H1 (cell line): ENCODE measurements around the gene GDF3. TPM values are rescaled to one million over a fixed set of nuclear protein-coding genes. Genes with fewer than 3 reads are reported as not detected.

Experiments
- CTCF ChIA-PET: fragments of 300-600 bp; sonication (Branson Sonifier 250); formaldehyde crosslinking; loops from one replicate; lab custom pipeline; 2021; ENCODE audit not compliant: partially characterized antibody; lab: Charles Lee
- POLR2A ChIA-PET: fragments of 300-600 bp; sonication (Branson Sonifier 250); formaldehyde crosslinking; loops from one replicate; lab custom pipeline; 2021; ENCODE audit warnings: inconsistent platforms; ENCODE audit not compliant: partially characterized antibody; lab: Charles Lee
- DNase-seq, 2 experiments: peaks; one replicate each; pipeline versions ENCODE4 v3.0.0 to v3.0.0-alpha.2; 2010 to 2022; ENCODE audit warnings: low spot score in 2 of 2, low read depth in 1 of 2, mixed read lengths in 1 of 2
- FAIRE-seq: peaks from 2 replicates; lab custom pipeline; 2011; peaks lifted over from hg19 to GRCh38; lab: Jason Lieb, UNC
- H2AFZ ChIP-seq: 2 replicates; pipeline ENCODE4 v1.8.1; 2012; ENCODE audit warnings: low read length, inconsistent platforms
- H2AK5ac ChIP-seq: 2 replicates; pipeline ENCODE4 v1.6.1; 2013; ENCODE audit warnings: low read depth, low read length
- H2BK120ac ChIP-seq: replicated peaks from 2 replicates; pipeline ENCODE3; 2013; ENCODE audit warnings: low read depth, low read length, inconsistent platforms
- H2BK12ac ChIP-seq: 2 replicates; pipeline ENCODE4 v1.6.1; 2013; ENCODE audit warnings: low read depth, low read length
- H2BK15ac ChIP-seq: 2 replicates; pipeline ENCODE4 v1.6.1; 2013; ENCODE audit warnings: low read length
- H2BK20ac ChIP-seq: 2 replicates; pipeline ENCODE4 v1.6.1; 2013; ENCODE audit warnings: low read length
- H2BK5ac ChIP-seq: 2 replicates; pipeline ENCODE4 v1.6.1; 2013; ENCODE audit warnings: low read depth, low read length
- H3K14ac ChIP-seq: 2 replicates; pipeline ENCODE4 v1.6.1; 2013; ENCODE audit warnings: inconsistent platforms; ENCODE audit not compliant: insufficient read length
- H3K18ac ChIP-seq: 2 replicates; pipeline ENCODE4 v1.6.1; 2013; ENCODE audit warnings: low read length; ENCODE audit errors: extremely low read depth
- H3K23ac ChIP-seq: 2 replicates; pipeline ENCODE4 v1.6.1; 2013; ENCODE audit warnings: inconsistent platforms; ENCODE audit not compliant: insufficient read length
- H3K23me2 ChIP-seq: 2 replicates; pipeline ENCODE4 v1.6.1; 2013; ENCODE audit warnings: low read depth, low read length
- H3K27ac ChIP-seq: 2 replicates; pipeline ENCODE4 v1.6.1; 2011; ENCODE audit warnings: low read depth, low read length, inconsistent platforms
- H3K27me3 ChIP-seq, 4 experiments: replicated peaks in 1 of 4; 1 replicate in 1 of 4; 2 replicates in 3 of 4; pipeline versions ENCODE4 v1.6.1 to v1.8.1; 2011 to 2013; ENCODE audit warnings: low read length in 3 of 4, mild to moderate bottlenecking in 3 of 4, inconsistent platforms in 2 of 4, mixed read lengths in 2 of 4, moderate library complexity in 1 of 4; ENCODE audit not compliant: control insufficient read depth in 3 of 4, insufficient read depth in 3 of 4; ENCODE audit errors: extremely low read depth in 1 of 4
- H3K36me3 ChIP-seq, 4 experiments: 2 replicates each; pipeline versions ENCODE4 v1.6.1 to v1.8.1; 2011 to 2013; ENCODE audit warnings: mild to moderate bottlenecking in 4 of 4, low read length in 3 of 4, moderate library complexity in 2 of 4, control low read depth in 1 of 4, inconsistent platforms in 1 of 4; ENCODE audit not compliant: insufficient read depth in 4 of 4, control insufficient read depth in 2 of 4
- H3K4ac ChIP-seq: replicated peaks from 2 replicates; pipeline ENCODE3; 2013; ENCODE audit warnings: low read length, low read depth, mixed read lengths, inconsistent platforms; ENCODE audit not compliant: insufficient read length
- H3K4me1 ChIP-seq, 4 experiments: replicated peaks in 1 of 4; 1 replicate in 1 of 4; 2 replicates in 3 of 4; pipeline versions ENCODE4 v1.6.1 to v1.8.1; 2011 to 2013; ENCODE audit warnings: low read length in 3 of 4, inconsistent platforms in 2 of 4, mixed read lengths in 1 of 4; ENCODE audit not compliant: insufficient read depth in 4 of 4, control insufficient read depth in 3 of 4
- H3K4me2 ChIP-seq, 2 experiments: 2 replicates each; pipeline versions ENCODE4 v1.6.1 to v1.8.1; 2011 to 2013; ENCODE audit warnings: low read depth in 2 of 2, low read length in 2 of 2, control low read depth in 1 of 2, inconsistent platforms in 1 of 2, mild to moderate bottlenecking in 1 of 2; ENCODE audit not compliant: insufficient read depth in 1 of 2
- H3K4me3 ChIP-seq, 4 experiments: fragments of 200-600, 300-600 bp in 1 of 4; sonication (generic), shearing (Covaris generic), sonication (Bioruptor Twin) in 1 of 4; 2 replicates each; pipeline versions ENCODE4 v1.5.1 to v1.8.1; 2011 to 2016; ENCODE audit warnings: low read length in 4 of 4, low read depth in 3 of 4, control low read depth in 2 of 4, inconsistent platforms in 2 of 4, mild to moderate bottlenecking in 2 of 4, mixed read lengths in 1 of 4, moderate library complexity in 1 of 4; ENCODE audit not compliant: insufficient read depth in 2 of 4; ENCODE audit errors: extremely low read depth in 1 of 4
- H3K56ac ChIP-seq: replicated peaks from 2 replicates; pipeline ENCODE3; 2013; ENCODE audit warnings: low read depth, mild to moderate bottlenecking, mixed read lengths, low read length, inconsistent platforms; ENCODE audit not compliant: insufficient read length
- H3K79me1 ChIP-seq: 2 replicates; pipeline ENCODE4 v1.6.1; 2013; ENCODE audit warnings: low read depth, low read length, control low read depth
- H3K79me2 ChIP-seq, 2 experiments: 2 replicates each; pipeline versions ENCODE4 v1.6.1 to v1.8.1; 2012 to 2013; ENCODE audit warnings: low read length in 2 of 2, mild to moderate bottlenecking in 2 of 2, inconsistent platforms in 1 of 2; ENCODE audit not compliant: insufficient read depth in 2 of 2, control insufficient read depth in 1 of 2
- H3K9ac ChIP-seq, 4 experiments: replicated peaks in 1 of 4; 1 replicate in 1 of 4; 2 replicates in 3 of 4; pipeline versions ENCODE4 v1.6.1 to v1.8.1; 2011 to 2013; ENCODE audit warnings: low read depth in 3 of 4, low read length in 3 of 4, control low read depth in 2 of 4, mild to moderate bottlenecking in 2 of 4, moderate library complexity in 2 of 4, inconsistent platforms in 1 of 4; ENCODE audit errors: extremely low read depth in 1 of 4
- H3K9me3 ChIP-seq, 2 experiments: 2 replicates each; pipeline versions ENCODE4 v1.6.1 to v1.8.1; 2012 to 2013; ENCODE audit warnings: mild to moderate bottlenecking in 2 of 2, moderate library complexity in 2 of 2, control low read depth in 1 of 2, inconsistent platforms in 1 of 2, low read depth in 1 of 2, low read length in 1 of 2, mixed read lengths in 1 of 2; ENCODE audit not compliant: insufficient read depth in 2 of 2
- H4K20me1 ChIP-seq, 2 experiments: replicated peaks in 1 of 2; 2 replicates each; pipeline versions ENCODE3 to v1.8.1; 2011 to 2013; ENCODE audit warnings: inconsistent platforms in 2 of 2, low read length in 2 of 2, mild to moderate bottlenecking in 1 of 2; ENCODE audit not compliant: insufficient read depth in 2 of 2, control insufficient read depth in 1 of 2
- H4K5ac ChIP-seq: 2 replicates; pipeline ENCODE4 v1.6.1; 2013; ENCODE audit warnings: low read length, low read depth, mixed read lengths, inconsistent platforms; ENCODE audit not compliant: insufficient read length
- H4K8ac ChIP-seq: 2 replicates; pipeline ENCODE4 v1.8.0; 2013; ENCODE audit warnings: mild to moderate bottlenecking, moderate library complexity, low read length, inconsistent platforms; ENCODE audit not compliant: insufficient read depth; ENCODE audit errors: extremely low read depth
- H4K91ac ChIP-seq: replicated peaks from 2 replicates; pipeline ENCODE3; 2013; ENCODE audit warnings: low read length, mixed read lengths, inconsistent platforms; ENCODE audit not compliant: insufficient read length
- BRCA1 ChIP-seq: IDR thresholded peaks from 2 replicates; pipeline ENCODE4 v1.6.1; 2012; ENCODE audit warnings: low read depth, low read length, improper control_type of control experiment
- CBX5 ChIP-seq: fragments of 300-800, 300-1000 bp; sonication (generic); IDR thresholded peaks from 2 replicates; pipeline ENCODE4 v1.7.1; 2016; ENCODE audit warnings: antibody characterized with exemption, low read length, low read depth
- CTBP2 ChIP-seq: IDR thresholded peaks from 2 replicates; pipeline ENCODE4 v1.7.0; 2011; ENCODE audit warnings: borderline replicate concordance, mild to moderate bottlenecking, moderate library complexity, mixed read lengths, low read length; ENCODE audit not compliant: insufficient read depth, insufficient read length
- KDM1A ChIP-seq: fragments of 200-600, 300-600 bp; sonication (generic); IDR thresholded peaks from 2 replicates; pipeline ENCODE4 v1.7.1; 2016; ENCODE audit warnings: mild to moderate bottlenecking, low read length, borderline replicate concordance
- POLR2A ChIP-seq, 2 experiments: IDR thresholded peaks; 1 replicate in 1 of 2; 2 replicates in 1 of 2; pipeline ENCODE4 v1.6.1; 2011; ENCODE audit warnings: low read depth in 2 of 2, low read length in 2 of 2, mild to moderate bottlenecking in 2 of 2; ENCODE audit errors: control extremely low read depth in 1 of 2
- POLR2AphosphoS5 ChIP-seq: IDR thresholded peaks from 2 replicates; pipeline ENCODE4 v1.6.1; 2011; ENCODE audit warnings: low read depth, low read length
- RNF2 ChIP-seq: fragments of 200-900, 300-1000 bp; sonication (generic); IDR thresholded peaks from 2 replicates; pipeline ENCODE4 v1.7.1; 2016; ENCODE audit warnings: borderline replicate concordance, low read depth, mild to moderate bottlenecking, antibody characterized with exemption, low read length; ENCODE audit not compliant: poor library complexity, severe bottlenecking; ENCODE audit errors: missing control alignments
- SIRT6 ChIP-seq: IDR thresholded peaks from one replicate; pipeline ENCODE4 v1.7.1; 2012; ENCODE audit warnings: low read length, inconsistent platforms
- SIX5 ChIP-seq: IDR thresholded peaks from 2 replicates; pipeline ENCODE4 v1.6.1; 2011; ENCODE audit warnings: mild to moderate bottlenecking, low read depth, low read length
- SP1 ChIP-seq: IDR thresholded peaks from 2 replicates; pipeline ENCODE4 v1.6.1; 2011; ENCODE audit warnings: low read depth, low read length
- TEAD4 ChIP-seq: IDR thresholded peaks from 2 replicates; pipeline ENCODE4 v1.6.1; 2012; ENCODE audit warnings: low read depth, low read length, inconsistent platforms, mixed read lengths
- WGBS, 2 experiments: shearing (Covaris generic) in 1 of 2; methylation state at CpG; one replicate each; pipeline versions ENCODE4 v1.1.6 to v1.1.7; 2013 to 2015; ENCODE audit warnings: low lambda C conversion rate in 2 of 2, mixed read lengths in 2 of 2, inconsistent platforms in 1 of 2, low coverage in 1 of 2, missing lambda C conversion rate in 1 of 2; ENCODE audit not compliant: insufficient replicate concordance in 2 of 2, insufficient coverage in 1 of 2, insufficient read length in 1 of 2; ENCODE audit errors: extremely low coverage in 1 of 2, missing lambda C conversion rate in 1 of 2; 5-methylcytosine and 5-hydroxymethylcytosine counted together
- polyA plus RNA-seq, 7 experiments: library from polyadenylated mRNA; depleted of rRNA in 3 of 7; stranded (reverse) in 5 of 7; unstranded in 2 of 7; fragments of >200 nt in 5 of 7; fragments of 200-250 nt in 2 of 7; gene quantifications; 1 replicate in 5 of 7; 2 replicates in 1 of 7; 4 replicates in 1 of 7; pipeline versions ENCODE4 v1.2.1 to v1.2.3, GENCODE V29; 2011 to 2013; ENCODE audit warnings: missing spikeins in 2 of 7, mixed read lengths in 2 of 7
- total RNA-seq: library from RNA; stranded (reverse); fragmentation: NEBNext Ultra II Directional; extraction: Animal tissue kit (Norgen Biotek cat#: 25700); gene quantifications from 2 replicates; pipeline ENCODE4 v1.2.1, GENCODE V29; 2021

Gene GDF3
- total and polyA plus RNA-seq, 2 of the 8 experiments (the other 6 are each of a cell fraction or from before 2014, with no cell fraction given): 4.3 to 16.8 TPM

DNA sequence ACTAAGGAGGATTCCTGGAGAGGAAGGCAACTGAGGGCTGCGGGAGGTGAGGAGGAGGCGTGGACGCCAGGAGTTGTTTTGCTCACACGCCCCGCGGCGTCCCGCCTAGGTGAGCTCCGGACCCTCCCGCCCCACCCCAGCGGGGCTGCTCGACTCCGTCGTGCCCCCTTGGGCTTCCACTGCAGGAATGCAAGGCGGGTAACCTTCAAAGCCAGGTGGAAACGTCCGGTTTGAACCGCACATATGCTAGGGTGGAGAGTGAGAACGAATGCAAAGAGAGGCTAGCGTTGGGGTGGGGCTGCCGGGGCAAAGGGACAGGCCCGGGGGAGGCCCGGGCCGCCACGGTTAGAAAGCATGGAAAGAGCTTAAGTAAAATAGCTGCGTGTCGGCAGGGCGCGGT, 10.3 kb upstream of the GDF3 start:
- Histone ChIP-seq H2AK5ac (no peak overlapping the region), H3K4ac (no peak overlapping the region), H3K4me1 (peaks cover 0 to 6% (median 1%) of the 10 kb centered on the region in 4 experiments; a peak in 3 of 7 replicates), H4K5ac (no peak overlapping the region), H3K9ac (no peak overlapping the region), H3K23me2 (no peaks in the 10 kb centered on the region), H4K20me1 (no peaks in the 10 kb centered on the region), H4K91ac (no peak overlapping the region), H2BK15ac (no peak overlapping the region)
- no peak for DNase-seq
- no peak for TF ChIP-seq CBX5
- TF ChIP-seq SIRT6: no peak
- TF ChIP-seq BRCA1: no peak
- TF ChIP-seq CTBP2: no peak
- no peak for TF ChIP-seq KDM1A
- no peak for TF ChIP-seq POLR2AphosphoS5
- no peak for TF ChIP-seq SP1
- TF ChIP-seq RNF2: no peak
- TF ChIP-seq TEAD4: no peak
- TF ChIP-seq SIX5: no peak
- no peak for TF ChIP-seq POLR2A (IDR thresholded peaks at IDR 0.05; ENCODE audit: control extremely low read depth in 1 of 2, low read depth in 2 of 2, low read length in 2 of 2)
- TF ChIP-seq, all 59 proteins: peak for 0
- no peak overlapping the region for H2BK5ac ChIP-seq
- CTCF ChIA-PET: interaction anchor here (0.6 to 3.1 kb wide), 6 partner anchors 10 to 101 kb away, joined by 3 to 17 read pairs (median 4); partner anchors contain the start of gene GDF3
- no peak overlapping the region for H3K14ac ChIP-seq
- H3K36me3 ChIP-seq: no peaks in the 10 kb centered on the region
- H4K8ac ChIP-seq: no peak overlapping the region; the same call in 1 of the 2 replicates
- 90% methylated on average over 17 of the region's 29 CpGs; no CpG with 5 or more reads in 1 of the 2 experiments for WGBS, 2 experiments
- H2AFZ ChIP-seq: no peak overlapping the region
- H3K79me1 ChIP-seq: no peaks in the 10 kb centered on the region
- H3K4me3 ChIP-seq: no peak overlapping the region
- POLR2A ChIA-PET: interaction anchor here (1.5 kb wide), 1 partner anchor 11 kb away, joined by 5 read pairs; the partner anchor contains the start of gene GDF3
- no peak overlapping the region for H3K4me2 ChIP-seq
- no peaks in the 10 kb centered on the region for H3K27me3 ChIP-seq
- no peak overlapping the region for H3K56ac ChIP-seq
- H2BK12ac ChIP-seq: no peak overlapping the region
- H2BK20ac ChIP-seq: no peak overlapping the region
- H2BK120ac ChIP-seq: no peak overlapping the region
- FAIRE-seq: no peak
- no peak overlapping the region; the same call in 1 of the 2 replicates for H3K18ac ChIP-seq
- no peaks in the 10 kb centered on the region for H3K9me3 ChIP-seq
- no peak overlapping the region for H3K27ac ChIP-seq
- no peak overlapping the region for H3K23ac ChIP-seq
- no peaks in the 10 kb centered on the region for H3K79me2 ChIP-seq
